Stimulated activated CD8-positive, alpha-beta memory T cell treated with anti-CD3 and anti-CD28 coated beads, Interleukin-7, amount 100 ng/mL, for 24 hours (primary cell): ENCODE measurements around the gene UBA5.
"Not testable (repeated sequence)": the region's sequence is repeated elsewhere in the genome, so short reads cannot be mapped to it uniquely, and the experiment has no call there.

Experiments used
- DNase-seq: peaks from one replicate; pipeline ENCODE4 v3.0.0-alpha.2; 2020; ENCODE audit warnings: low read depth

Gene UBA5

GRCh38 chr3:132660052-132660810 lies at the start of gene UBA5:
TSS of gene UBA5 (plus strand) at chr3:132660329. CDS start at chr3:132660538, 209 bp downstream.
- DNase-seq, result peak; percentile 41

- not testable (repeated sequence) for DNase-seq
Observed at GRCh38 chr3:132615301-132615700, 44.8 kb upstream of the UBA5 start.

GRCh38 chr3:132615881-132616280 lies 44.2 kb upstream of the UBA5 start:
- DNase-seq, result no peak

- DNase-seq, result no peak
Observed at GRCh38 chr3:132616780-132617179, 43.3 kb upstream of the UBA5 start.

GRCh38 chr3:132622148-132622547 lies 38.0 kb upstream of the UBA5 start:
- DNase-seq, result no peak

- DNase-seq, result no peak
Observed at GRCh38 chr3:132622761-132623160, 37.4 kb upstream of the UBA5 start.

GRCh38 chr3:132623646-132624045 lies 36.5 kb upstream of the UBA5 start:
- DNase-seq, result no peak

- no peak for DNase-seq
Observed at GRCh38 chr3:132624790-132625189, 35.3 kb upstream of the UBA5 start.

- DNase-seq, result no peak
Observed at GRCh38 chr3:132625613-132626012, 34.5 kb upstream of the UBA5 start.

GRCh38 chr3:132626955-132627354 lies 33.2 kb upstream of the UBA5 start:
- DNase-seq, result no peak

GRCh38 chr3:132628157-132628556 lies 32.0 kb upstream of the UBA5 start:
- no peak for DNase-seq

GRCh38 chr3:132629928-132630327 lies 30.2 kb upstream of the UBA5 start:
- no peak for DNase-seq

GRCh38 chr3:132630612-132631011 lies 29.5 kb upstream of the UBA5 start:
- no peak for DNase-seq

- DNase-seq, result no peak
Observed at GRCh38 chr3:132635052-132635451, 25.1 kb upstream of the UBA5 start.

- no peak for DNase-seq
Observed at GRCh38 chr3:132637590-132637989, 22.5 kb upstream of the UBA5 start.

- no peak for DNase-seq
Observed at GRCh38 chr3:132638706-132639105, 21.4 kb upstream of the UBA5 start.

GRCh38 chr3:132641427-132641826 lies 18.7 kb upstream of the UBA5 start:
- DNase-seq, result not testable (repeated sequence)

- DNase-seq, result no peak
Observed at GRCh38 chr3:132641837-132642538, 18.1 kb upstream of the UBA5 start.

GRCh38 chr3:132642539-132642847 lies 17.6 kb upstream of the UBA5 start:
- DNase-seq, result no peak

GRCh38 chr3:132643366-132643765 lies 16.8 kb upstream of the UBA5 start:
- no peak for DNase-seq

- DNase-seq, result no peak
Observed at GRCh38 chr3:132645058-132645457, 15.1 kb upstream of the UBA5 start.

- no peak for DNase-seq
Observed at GRCh38 chr3:132650153-132650552, 10.0 kb upstream of the UBA5 start.

GRCh38 chr3:132652640-132653270 lies 7.4 kb upstream of the UBA5 start:
- DNase-seq, result no peak
